Colonic mucosa (tissue), 4 donors: ENCODE data around the gene COL4A2. TPM values are rescaled to one million over a fixed set of nuclear protein-coding genes. Genes with fewer than 3 reads are reported as not detected.

ENCODE experiments used
- DNase-seq: peaks from one replicate; pipeline ENCODE4 v3.0.0-alpha.2; 2020
- H3K27ac ChIP-seq: fragments of 200-600 bp; one replicate; pipeline ENCODE4 v1.8.0; 2021
- H3K27me3 ChIP-seq: fragments of 200-600 bp; one replicate; pipeline ENCODE4 v1.8.0; 2021
- H3K36me3 ChIP-seq: fragments of 200-600 bp; one replicate; pipeline ENCODE4 v1.8.0; 2021
- H3K4me1 ChIP-seq: fragments of 200-600 bp; one replicate; pipeline ENCODE4 v1.8.0; 2021; ENCODE audit warnings: mild to moderate bottlenecking
- H3K4me3 ChIP-seq: fragments of 200-600 bp; one replicate; pipeline ENCODE4 v1.8.0; 2021
- H3K9ac ChIP-seq, 2 donors: one replicate each; pipeline ENCODE4 v1.7.0; 2013; ENCODE audit warnings: control low read depth in 2 of 2, low read depth in 2 of 2, low read length in 2 of 2
- H3K9me3 ChIP-seq: fragments of 200-600 bp; one replicate; pipeline ENCODE4 v1.8.0; 2021
- CTCF ChIP-seq: fragments of 200-600 bp; IDR thresholded peaks from one replicate; pipeline ENCODE4 v1.8.0; 2022; ENCODE audit warnings: antibody characterized with exemption, mild to moderate bottlenecking
- intact Hi-C: fragments of 100-400 bp; cut with DNase I; formaldehyde crosslinking; loops from one replicate; pipeline ENCODE4 v1.14.1; 2022
- total RNA-seq, 2 donors: library from RNA; stranded (reverse); fragmentation: NEBNext Ultra II Directional in 1 of 2; extraction: Animal tissue kit (Norgen Biotek cat#: 25700) in 1 of 2; gene quantifications; one replicate each; pipeline ENCODE4 v1.2.1, GENCODE V29; 2021
- donor health status: healthy.
- donor health status: DM: no; HTN: no; CAD: no.
- donor health status: DM: no; HTN: no; CAD: no.

Gene COL4A2
- total RNA-seq, 2 donors from 2014 or later, result 61.1 to 111 TPM

- no peaks in the 10 kb centered on the region for H3K9me3 ChIP-seq
- no peaks in the 10 kb centered on the region for H3K4me1 ChIP-seq
- intact Hi-C loops, result no loop called here
- TF ChIP-seq CTCF, result no peak
- H3K36me3 ChIP-seq, result no peaks in the 10 kb centered on the region
- peak overlapping the region; percentile 4 for H3K27ac ChIP-seq
- H3K27me3 ChIP-seq, result no peaks in the 10 kb centered on the region
- DNase-seq, result no peak
- H3K4me3 ChIP-seq, result no peak overlapping the region
- peak overlapping the region in 1 of 2 donors; percentile 18 for H3K9ac ChIP-seq
Observed at GRCh38 chr13:110322126-110322827, 15.2 kb downstream of the COL4A2 start.

GRCh38 chr13:110322828-110323171, 15.7 kb downstream of the COL4A2 start:
- intact Hi-C loops, result no loop called here
- H3K27ac ChIP-seq, result peak overlapping the region; percentile 4

DNA sequence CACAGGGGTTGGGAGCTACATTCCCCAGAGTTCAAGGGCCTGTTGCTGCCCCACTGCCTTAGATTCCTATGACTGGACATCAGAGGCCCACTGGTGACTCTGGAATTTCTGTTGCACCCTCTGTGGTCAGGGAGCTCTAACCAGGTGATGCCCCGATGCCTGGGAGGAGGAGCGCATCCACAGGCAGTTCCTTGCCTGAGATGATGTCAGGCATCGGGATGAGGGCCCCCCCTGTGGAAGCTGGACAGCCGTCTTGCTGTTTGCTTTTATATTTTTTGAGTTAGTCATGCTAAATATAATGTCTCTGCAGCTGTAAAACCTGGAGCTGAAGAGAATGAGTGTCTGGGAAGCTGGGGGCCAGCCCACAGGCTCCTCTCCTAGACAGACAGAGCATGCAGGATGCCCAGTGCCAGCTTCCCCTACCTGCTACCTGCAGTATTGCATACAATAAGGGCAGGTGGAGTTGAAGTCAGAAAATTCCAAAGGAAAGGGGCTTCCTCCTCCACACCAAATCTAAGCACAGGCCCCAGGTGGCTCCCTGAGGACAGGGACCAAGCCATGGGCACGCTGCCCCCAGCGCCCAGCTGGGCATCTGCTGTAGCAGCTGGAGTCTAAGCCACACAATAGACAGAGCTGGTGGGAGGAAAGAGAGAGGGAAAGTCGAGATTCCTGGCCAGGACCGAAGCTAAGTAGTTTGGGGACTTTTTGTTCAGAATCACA, 16.2 kb downstream of the COL4A2 start:
- Histone ChIP-seq H3K4me1 (no peaks in the 10 kb centered on the region), H3K36me3 (no peaks in the 10 kb centered on the region), H3K4me3 (no peak overlapping the region), H3K27me3 (no peaks in the 10 kb centered on the region), H3K9me3 (no peaks in the 10 kb centered on the region), H3K27ac (no peak overlapping the region), H3K9ac (no peak overlapping the region)
- no peak for DNase-seq
- TF ChIP-seq CTCF, result no peak
- intact Hi-C loops, result no loop called here

More at GRCh38 chr13:110322828-110323171, 15.7 kb downstream of the COL4A2 start:
- H3K27me3 ChIP-seq, result no peaks in the 10 kb centered on the region
- DNase-seq, result no peak
- H3K4me1 ChIP-seq, result no peaks in the 10 kb centered on the region
- no peak overlapping the region for H3K9ac ChIP-seq
- no peak overlapping the region for H3K4me3 ChIP-seq
- no peaks in the 10 kb centered on the region for H3K36me3 ChIP-seq
- no peaks in the 10 kb centered on the region for H3K9me3 ChIP-seq
- no peak for TF ChIP-seq CTCF

DNA sequence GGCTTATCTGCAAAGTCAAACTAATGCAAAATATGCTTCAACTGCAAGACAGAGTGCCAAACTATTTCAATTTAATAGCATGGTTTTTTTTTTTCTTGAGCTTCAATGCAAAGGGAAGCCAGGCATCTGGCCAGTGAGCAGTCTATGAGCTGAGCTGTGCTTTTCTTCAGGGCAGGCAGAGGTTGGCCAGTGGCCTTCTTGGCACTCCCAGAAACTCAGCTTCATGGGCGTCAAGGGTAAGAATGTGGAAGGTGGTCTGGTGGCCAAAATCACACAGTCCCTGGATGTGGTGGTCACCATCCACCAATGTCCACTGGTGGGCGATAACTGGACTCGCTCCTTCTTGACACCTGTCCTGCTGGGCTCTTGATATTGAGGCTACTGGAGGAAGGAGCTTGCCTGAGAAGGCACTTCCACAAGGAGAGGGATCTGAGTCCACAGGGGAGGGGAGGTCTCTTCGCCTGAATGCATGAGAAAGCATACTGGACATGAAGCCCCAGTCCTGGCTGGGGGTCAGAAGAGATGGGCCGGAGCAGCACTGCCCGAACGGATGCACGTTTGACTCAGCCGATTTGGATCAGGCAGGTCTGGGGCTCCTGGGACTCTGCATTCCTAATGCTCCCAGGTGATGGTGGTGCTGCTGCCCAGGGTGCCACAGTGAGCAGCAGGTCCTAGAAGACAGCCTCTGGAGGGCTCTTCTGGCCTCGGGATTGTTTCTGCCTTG, 17.1 kb downstream of the COL4A2 start:
- TF ChIP-seq CTCF, result no peak
- Histone ChIP-seq H3K9me3 (no peaks in the 10 kb centered on the region), H3K36me3 (no peaks in the 10 kb centered on the region), H3K27me3 (no peaks in the 10 kb centered on the region), H3K9ac (no peak overlapping the region), H3K27ac (no peak overlapping the region), H3K4me1 (no peaks in the 10 kb centered on the region), H3K4me3 (no peak overlapping the region)
- no peak for DNase-seq
- intact Hi-C loops, result no loop called here

DNA sequence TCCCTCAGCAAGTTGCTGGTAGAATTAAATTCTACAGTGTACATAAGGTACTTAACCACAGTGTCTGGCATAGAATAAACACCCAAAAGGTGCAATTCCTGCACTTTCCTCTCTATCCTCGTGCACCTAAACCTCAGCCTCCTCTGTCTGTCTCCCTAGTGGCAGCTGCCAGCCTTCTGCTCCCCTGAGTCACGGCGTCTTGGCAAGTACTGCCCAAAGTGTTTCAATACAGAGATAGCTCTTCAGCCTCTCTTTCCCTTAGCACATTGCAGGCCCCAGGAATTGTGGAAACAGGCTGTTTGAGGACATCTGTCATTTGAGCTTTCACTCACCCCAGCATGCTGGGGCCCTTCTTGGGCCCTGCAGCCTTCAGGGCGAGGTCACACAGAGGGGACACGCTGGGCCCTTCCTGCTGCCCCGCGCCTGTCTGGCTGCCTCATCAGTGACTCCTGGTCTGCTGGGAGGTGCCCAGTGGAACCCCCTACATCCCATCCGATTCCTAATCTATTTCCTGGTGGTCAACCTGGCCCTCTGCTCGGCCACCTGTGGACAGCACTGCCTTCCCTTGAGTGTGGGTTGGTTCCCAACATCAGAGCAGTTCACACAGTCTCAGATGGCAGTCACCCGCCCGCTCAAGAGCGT, 19.3 kb downstream of the COL4A2 start:
- no peak for DNase-seq
- Histone ChIP-seq H3K36me3 (no peaks in the 10 kb centered on the region), H3K4me1 (no peaks in the 10 kb centered on the region), H3K27me3 (no peaks in the 10 kb centered on the region), H3K27ac (no peak overlapping the region), H3K4me3 (no peak overlapping the region), H3K9me3 (no peaks in the 10 kb centered on the region), H3K9ac (no peak overlapping the region)
- no peak for TF ChIP-seq CTCF
- intact Hi-C loops, result no loop called here
